ENCODE results near the gene DAPK3.
A peak's percentile ranks its signal among the peaks of the same experiment; 100 is the strongest.
"Not testable (repeated sequence)": the region's sequence is repeated elsewhere in the genome, so short reads cannot be mapped to it uniquely, and the experiment has no call there.

The DAPK3 gene

DNA sequence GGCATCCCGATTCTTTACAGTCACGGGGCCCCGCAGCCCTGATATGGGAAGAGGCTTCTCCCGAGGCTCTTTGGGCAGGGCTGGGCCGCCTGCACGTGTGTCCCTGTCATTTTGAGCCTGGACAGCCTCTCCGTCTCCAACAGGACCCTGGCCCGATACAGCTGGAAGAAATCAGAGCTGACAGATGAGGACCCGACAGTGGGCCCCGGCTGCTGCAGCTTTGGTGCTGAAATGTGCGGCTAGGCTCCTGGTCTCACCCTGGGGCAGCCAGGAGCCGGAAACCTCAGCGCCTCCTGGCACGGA is 39.9 kb upstream of the DAPK3 start:
- Mint-ChIP-seq H3K9me3 (no peaks in the 10 kb centered on the region), H3K4me1 (peaks cover 52% of the 10 kb centered on the region), H3K4me3 (no peak overlapping the region), H3K27me3 (no peaks in the 10 kb centered on the region), H3K27ac (no peak overlapping the region), H3K36me3 (peaks cover 21% of the 10 kb centered on the region)
- no peak for ATAC-seq

DNA sequence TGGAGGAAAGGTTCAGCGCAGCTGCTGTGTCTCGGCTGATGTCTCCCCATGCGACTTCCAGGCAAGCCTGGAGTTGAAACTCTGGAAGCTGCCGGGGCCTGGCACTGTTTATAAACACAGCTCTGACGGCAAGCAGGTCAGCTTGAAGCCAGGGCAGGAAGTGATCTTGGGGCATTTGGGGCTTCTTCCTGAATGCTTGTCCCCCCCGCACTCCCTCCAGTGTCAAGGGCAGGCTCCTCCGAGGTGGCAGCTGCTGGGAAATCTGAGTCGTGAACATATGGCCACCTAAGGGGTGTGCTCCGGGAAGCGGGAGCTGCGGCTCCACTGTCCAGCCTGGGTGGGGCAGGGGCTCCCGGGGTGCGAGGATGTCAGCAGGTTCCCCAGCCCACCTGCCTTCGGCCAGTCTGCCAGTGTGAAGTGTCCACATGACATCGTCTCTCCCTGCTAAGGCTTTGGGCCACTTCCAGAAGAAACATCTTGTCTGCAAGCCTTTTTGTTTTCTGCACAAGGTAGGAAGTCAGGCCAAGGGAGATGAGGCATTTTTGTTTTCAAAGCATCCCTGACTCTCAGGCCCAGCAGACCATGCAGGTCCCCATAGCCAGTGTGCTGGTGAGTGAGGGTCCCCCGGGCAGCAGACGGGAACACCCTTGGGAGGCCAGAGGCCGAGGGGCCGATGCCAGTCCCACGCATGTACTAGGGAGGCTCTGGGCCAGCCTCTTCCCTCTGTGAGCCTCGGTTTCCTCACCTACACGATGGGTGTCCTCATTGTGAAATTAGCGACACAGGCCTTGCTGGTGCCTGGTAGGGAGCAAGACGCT is 39.3 kb upstream of the DAPK3 start:
- Mint-ChIP-seq H3K9me3 (no peaks in the 10 kb centered on the region), H3K27me3 (no peaks in the 10 kb centered on the region), H3K36me3 (peaks cover 17% of the 10 kb centered on the region), H3K4me1 (peaks cover 50% of the 10 kb centered on the region), H3K27ac (peak overlapping the region; percentile 75), H3K4me3 (no peak overlapping the region)
- no peak for ATAC-seq

DNA sequence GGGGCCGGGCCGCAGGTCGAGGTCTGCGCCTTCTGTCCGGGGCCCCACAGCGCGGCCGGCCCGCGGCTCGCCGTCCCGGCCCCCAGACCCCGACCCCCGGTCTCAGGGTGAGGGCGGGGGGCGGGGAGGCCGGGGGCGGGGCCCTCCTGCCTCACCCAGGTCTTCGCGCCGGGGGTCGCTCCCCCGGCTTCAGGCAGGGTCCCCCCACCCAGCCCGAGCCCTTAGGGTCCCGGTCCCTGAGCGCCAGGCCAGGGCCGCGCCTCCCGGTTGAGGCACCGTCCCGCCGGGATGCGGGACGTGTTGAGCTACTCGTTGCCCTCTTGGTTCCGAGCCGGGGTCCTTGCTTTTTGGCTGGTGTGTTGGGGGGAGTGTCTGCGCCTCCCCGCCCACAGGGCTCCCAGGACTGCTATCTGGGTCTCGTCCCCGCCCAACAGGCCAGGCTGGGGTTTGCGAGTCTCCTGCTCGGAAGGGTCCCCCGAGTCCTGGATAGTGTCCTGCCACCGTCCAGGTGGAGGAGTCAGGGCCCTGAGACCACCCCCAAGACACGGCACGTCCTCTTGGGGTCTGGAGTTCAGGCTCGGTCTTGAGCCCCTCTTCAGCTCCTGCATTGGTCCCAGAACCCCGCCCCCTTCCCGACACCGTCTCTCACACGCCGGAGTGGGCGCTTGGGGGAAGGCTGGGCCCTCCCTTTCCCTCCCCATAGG is 37.1 kb upstream of the DAPK3 start:
- H3K36me3 Mint-ChIP-seq = peaks cover 14% of the 10 kb centered on the region
- H3K27ac Mint-ChIP-seq = peak overlapping the region; percentile 75
- ATAC-seq = peak; percentile 57
- peak overlapping the region; percentile 84 for H3K4me3 Mint-ChIP-seq
- peaks cover 47% of the 10 kb centered on the region for H3K4me1 Mint-ChIP-seq
- H3K27me3 Mint-ChIP-seq = no peaks in the 10 kb centered on the region
- no peaks in the 10 kb centered on the region for H3K9me3 Mint-ChIP-seq

DNA sequence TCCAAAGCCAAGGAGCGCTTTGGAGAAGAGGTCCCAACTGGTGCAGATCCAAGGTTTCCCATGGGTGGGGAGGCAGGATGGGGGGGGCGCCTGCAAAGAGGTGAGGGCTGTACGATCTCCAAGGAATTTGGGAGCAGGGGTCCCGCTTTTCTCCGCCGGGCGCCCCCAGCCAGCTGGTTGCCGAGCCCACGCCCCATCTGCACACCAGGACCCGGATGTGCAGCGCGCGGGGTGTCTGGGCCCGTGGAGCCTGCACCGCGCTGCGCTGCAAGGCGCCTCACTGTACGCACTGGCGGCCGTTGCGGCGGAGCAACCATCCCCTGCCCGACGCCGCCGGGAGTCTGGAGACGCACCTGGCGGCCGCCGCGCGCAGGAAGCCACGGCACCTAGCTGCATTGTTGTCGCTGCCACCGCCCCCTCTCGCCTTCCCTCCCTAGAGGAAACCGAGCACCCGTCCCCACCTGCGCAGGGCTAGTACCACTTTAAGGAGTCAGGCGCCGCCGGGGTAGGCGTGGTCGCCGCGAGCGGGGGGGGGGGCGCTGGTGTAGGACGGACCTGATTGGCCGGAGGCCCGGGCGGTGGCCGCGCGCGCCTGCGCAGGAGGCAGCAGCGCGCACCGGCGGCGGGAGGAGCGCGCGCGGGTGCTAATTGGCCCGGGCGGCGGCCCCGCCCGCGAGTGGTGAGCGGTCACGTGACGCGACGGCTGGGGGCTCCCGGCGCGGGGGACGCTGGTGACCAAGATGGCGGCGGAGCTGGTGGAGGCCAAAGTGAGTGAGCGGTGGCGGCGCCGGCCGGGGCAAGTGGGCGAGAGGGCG is 36.3 kb upstream of the DAPK3 start, which contains the start of gene PIAS4:
TSS of gene PIAS4 (plus strand) at position 716 of the 815 bp plus-strand sequence. CDS start at position 741, 25 bp downstream.
- Mint-ChIP-seq H3K27ac (peak within 1 kb of the TSS; percentile 75), H3K36me3 (peaks cover 6% of the 10 kb centered on the region), H3K27me3 (no peaks in the 10 kb centered on the region), H3K4me1 (peaks cover 39% of the 10 kb centered on the region), H3K9me3 (no peaks in the 10 kb centered on the region), H3K4me3 (peak within 1 kb of the TSS; percentile 84)
- peak; percentile 96 for ATAC-seq

DNA sequence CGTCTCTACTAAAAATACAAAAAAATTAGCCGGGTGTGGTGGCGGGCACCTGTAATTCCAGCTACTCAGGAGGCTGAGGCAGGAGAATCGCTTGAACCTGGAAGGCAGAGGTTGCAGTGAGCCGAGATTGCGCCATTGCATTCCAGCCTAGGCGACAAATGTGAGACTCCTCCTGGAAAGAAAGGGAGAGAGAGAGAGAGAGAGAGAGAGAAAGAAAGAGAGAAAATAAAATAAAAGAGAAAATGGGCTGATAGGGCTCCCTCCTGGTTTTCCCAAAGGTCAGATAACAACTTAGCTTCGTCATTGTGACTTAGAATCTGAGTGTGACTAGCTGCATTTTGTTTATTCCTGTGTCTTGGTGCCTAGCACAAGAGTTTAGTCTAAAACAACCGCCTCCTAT is 34.5 kb upstream of the DAPK3 start:
- ATAC-seq, H3K27me3 Mint-ChIP-seq, H3K27ac Mint-ChIP-seq, H3K36me3 Mint-ChIP-seq, H3K9me3 Mint-ChIP-seq: not testable (repeated sequence)
- H3K4me1 Mint-ChIP-seq = peaks cover 27% of the 10 kb centered on the region
- H3K4me3 Mint-ChIP-seq = peak overlapping the region; percentile 13

DNA sequence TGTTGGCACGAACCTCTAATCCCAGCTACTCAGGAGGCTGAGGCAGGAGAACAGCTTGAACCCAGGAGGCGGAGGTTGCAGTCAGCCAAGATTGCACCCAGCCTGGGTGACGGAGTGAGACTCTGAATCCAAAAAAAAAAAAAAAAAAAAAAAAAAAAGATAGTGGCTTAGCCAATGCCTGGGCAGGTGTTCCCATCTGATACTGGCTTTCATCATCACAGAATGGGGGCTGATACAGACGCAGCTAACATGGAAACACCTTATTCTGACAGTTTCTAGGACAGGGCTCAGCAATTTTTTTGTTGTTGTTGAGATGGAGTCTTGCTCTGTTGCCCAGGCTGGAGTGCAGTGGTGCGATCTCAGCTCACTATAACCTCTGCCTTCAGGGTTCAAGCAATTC is 29.9 kb upstream of the DAPK3 start:
- H3K9me3 Mint-ChIP-seq, ATAC-seq, H3K4me1 Mint-ChIP-seq, H3K4me3 Mint-ChIP-seq, H3K27ac Mint-ChIP-seq, H3K36me3 Mint-ChIP-seq, H3K27me3 Mint-ChIP-seq: not testable (repeated sequence)

DNA sequence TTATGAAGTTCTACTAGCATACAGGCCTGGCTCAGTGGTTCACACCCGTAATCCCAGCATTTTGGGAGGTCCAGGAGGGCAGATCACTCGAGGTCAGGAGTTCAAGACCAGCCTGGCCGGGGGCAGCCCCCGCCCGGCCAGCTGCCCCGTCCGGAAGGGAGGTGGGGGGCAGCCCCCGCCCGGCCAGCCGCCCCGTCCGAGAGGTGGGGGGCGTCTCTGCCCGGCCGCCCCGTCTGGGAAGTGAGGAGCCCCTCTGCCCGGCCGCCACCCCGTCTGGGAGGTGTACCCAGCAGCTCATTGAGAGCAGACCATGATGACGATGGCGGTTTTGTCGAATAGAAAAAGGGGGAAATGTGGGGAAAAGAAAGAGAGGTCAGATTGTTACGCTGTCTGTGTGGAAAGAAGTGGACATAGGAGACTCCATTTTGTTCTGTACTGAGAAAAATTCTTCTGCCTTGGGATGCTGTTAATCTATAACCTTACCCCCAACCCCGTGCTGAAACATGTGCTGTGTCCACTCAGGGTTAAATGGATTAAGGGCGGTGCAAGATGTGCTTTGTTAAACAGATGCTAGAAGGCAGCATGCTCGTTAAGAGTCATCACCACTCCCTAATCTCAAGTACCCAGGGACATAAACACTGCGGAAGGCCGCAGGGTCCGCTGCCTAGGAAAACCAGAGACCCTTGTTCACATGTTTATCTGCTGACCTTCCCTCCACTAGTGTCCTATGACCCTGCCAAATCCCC is 27.9 kb upstream of the DAPK3 start:
- not testable (repeated sequence) for H3K4me1 Mint-ChIP-seq, H3K36me3 Mint-ChIP-seq, H3K4me3 Mint-ChIP-seq, H3K27me3 Mint-ChIP-seq, H3K27ac Mint-ChIP-seq, H3K9me3 Mint-ChIP-seq, ATAC-seq

DNA sequence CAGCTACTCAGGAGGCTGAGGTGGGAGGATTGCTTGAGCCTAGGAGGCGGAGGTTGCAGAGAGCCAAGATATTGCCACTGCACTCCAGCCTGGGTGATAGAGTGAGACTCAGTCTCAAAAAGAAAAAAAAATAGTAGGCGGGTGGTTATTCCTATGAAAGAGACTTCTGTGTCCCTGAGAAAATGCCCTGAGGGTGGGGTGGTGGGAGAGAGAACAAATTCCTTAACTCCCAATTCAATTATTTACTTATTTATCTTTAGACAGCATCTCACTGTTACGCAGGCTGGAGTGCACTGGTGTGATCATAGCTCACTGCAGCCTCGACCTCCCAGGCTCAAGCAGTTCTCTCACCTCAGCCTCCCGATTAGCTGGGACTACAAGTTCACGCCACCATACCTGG is 24.7 kb upstream of the DAPK3 start:
- no peak overlapping the region for H3K27ac Mint-ChIP-seq
- H3K4me3 Mint-ChIP-seq = no peak overlapping the region
- no peak for ATAC-seq
- H3K27me3 Mint-ChIP-seq = no peaks in the 10 kb centered on the region
- peaks cover 3% of the 10 kb centered on the region for H3K9me3 Mint-ChIP-seq
- no peaks in the 10 kb centered on the region for H3K36me3 Mint-ChIP-seq
- peaks cover 12% of the 10 kb centered on the region for H3K4me1 Mint-ChIP-seq

DNA sequence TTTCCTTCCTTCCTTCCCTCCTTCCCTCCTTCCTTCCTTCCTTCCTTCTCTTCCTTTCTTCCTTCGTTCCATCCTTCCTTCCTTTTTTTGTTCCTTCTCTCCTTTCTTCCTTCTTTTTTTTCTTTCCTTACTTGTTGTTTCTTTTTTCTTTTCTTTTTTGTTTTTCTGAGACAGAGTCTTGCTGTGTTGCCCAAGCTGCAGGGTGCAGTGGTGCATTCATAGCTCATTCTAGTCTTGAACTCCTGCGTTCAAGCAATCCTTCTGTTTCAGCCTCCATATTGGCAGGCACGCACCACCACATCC is 19.9 kb upstream of the DAPK3 start:
- ATAC-seq = no peak
- Mint-ChIP-seq H3K4me3 (no peak overlapping the region), H3K27ac (peak overlapping the region; percentile 82), H3K36me3 (no peaks in the 10 kb centered on the region), H3K9me3 (peaks cover 4% of the 10 kb centered on the region), H3K4me1 (peaks cover 30% of the 10 kb centered on the region), H3K27me3 (no peaks in the 10 kb centered on the region)

DNA sequence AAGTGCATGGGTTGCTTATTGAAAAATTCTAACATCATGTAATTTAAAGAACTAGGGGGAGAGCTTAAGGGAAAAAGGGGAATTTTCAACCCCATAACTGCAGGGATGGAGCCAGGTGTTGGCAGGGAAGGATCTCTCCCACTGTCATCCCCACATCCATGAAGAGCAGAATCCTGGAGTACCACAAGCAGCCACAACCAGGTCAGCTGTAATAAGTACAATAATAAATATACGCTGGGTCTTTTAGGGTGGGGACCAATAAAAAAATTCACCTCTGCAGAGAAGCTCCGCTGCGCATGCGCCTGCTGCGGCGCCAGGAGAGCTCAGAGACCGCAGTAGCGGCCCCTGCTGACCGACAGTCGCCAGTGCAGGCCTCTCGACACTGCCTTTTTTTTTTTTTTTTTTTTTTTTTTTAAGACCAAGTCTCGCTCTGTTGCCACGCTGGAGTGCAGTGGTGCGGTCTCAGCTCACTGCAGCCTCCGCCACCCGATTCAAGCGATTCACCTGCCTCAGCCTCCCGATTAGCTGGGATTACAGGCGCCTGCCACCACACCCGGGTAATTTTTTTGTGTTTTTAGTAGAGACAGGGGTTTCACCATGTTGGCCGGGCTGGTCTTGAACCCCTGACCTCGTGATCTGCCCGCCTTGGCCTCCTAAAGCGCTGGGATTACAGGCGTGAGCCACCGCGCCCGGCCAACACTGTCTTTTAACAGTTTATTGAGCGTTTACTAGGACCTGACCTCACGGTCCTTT is 16.9 kb upstream of the DAPK3 start:
- H3K36me3 Mint-ChIP-seq = peaks cover 24% of the 10 kb centered on the region
- peak overlapping the region; percentile 82 for H3K27ac Mint-ChIP-seq
- ATAC-seq = peak; percentile 69
- H3K27me3 Mint-ChIP-seq = no peaks in the 10 kb centered on the region
- peaks cover 53% of the 10 kb centered on the region for H3K4me1 Mint-ChIP-seq
- H3K4me3 Mint-ChIP-seq = peak overlapping the region; percentile 71
- H3K9me3 Mint-ChIP-seq = peaks cover 4% of the 10 kb centered on the region

DNA sequence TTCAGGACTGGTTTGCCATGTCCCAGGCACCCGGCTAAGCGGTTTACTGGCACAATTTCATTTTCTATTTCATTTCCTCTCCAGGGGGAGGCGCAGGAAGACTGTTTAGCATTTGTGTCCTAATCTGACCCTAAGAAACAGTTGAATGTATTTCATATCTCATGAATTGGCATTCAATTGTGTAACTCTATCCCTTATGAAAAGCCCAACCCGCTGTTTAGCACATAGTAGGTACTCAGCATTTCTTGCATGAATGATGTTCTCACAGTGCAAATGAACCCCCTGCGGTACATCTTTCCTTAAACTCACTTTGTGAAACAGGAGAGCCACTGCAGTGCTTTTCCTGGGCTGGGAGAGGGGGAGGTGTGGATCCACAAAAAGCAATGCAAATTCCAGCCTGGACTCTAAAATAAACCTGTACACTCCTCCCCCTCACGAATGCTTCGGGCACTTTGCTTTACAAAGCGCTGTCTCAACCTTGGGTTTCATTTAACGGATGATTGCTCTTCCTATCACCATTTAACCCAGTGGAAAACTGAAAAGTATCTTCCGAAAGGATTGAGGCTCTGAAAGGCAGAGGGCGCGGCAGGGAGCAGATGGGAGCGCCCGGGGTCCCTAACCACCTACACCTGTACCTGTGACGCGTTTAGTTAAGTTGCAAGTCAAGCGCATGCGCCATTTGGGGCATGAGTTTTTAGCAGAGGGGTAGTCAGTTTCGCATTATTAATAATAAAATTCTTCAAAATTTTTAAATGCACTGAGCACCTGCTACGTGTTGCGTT is 15.6 kb upstream of the DAPK3 start:
- H3K4me1 Mint-ChIP-seq = peaks cover 63% of the 10 kb centered on the region
- H3K9me3 Mint-ChIP-seq = peaks cover 4% of the 10 kb centered on the region
- ATAC-seq = peak; percentile 44
- peak overlapping the region; percentile 82 for H3K27ac Mint-ChIP-seq
- H3K4me3 Mint-ChIP-seq = peak overlapping the region; percentile 93
- H3K36me3 Mint-ChIP-seq = peaks cover 37% of the 10 kb centered on the region
- H3K27me3 Mint-ChIP-seq = no peaks in the 10 kb centered on the region

DNA sequence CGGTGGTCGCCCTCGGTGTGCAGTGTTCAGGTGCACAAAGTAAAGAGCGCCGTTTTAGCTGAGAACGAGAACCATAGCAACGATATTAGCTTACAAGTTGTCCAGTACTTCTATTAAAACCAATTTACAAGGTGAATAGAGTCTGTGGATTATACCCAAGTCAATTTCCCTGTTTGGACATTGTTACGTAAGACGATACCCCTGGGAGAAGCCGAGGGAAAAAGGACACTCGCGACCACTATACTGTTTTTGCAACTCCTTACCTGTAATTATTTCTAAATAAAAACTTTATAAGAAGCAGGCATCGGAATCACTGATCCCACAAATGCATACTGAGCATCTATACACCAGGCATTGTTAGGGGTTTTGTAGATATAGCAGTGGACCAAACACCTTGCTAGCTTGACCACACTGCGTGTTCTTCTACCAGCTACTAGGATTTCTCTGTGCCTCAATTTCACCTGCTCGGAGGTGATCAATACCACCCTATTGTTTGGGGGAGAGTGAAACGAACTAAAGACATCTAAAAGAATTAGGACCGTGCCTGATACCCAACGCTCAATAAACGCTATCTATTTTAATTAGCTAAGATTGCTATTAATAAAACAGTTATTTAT is 14.9 kb upstream of the DAPK3 start:
- Mint-ChIP-seq H3K4me3 (peak overlapping the region; percentile 93), H3K27me3 (no peaks in the 10 kb centered on the region), H3K36me3 (peaks cover 44% of the 10 kb centered on the region), H3K27ac (peak overlapping the region; percentile 92), H3K9me3 (peaks cover 2% of the 10 kb centered on the region), H3K4me1 (peaks cover 65% of the 10 kb centered on the region)
- no peak for ATAC-seq

DNA sequence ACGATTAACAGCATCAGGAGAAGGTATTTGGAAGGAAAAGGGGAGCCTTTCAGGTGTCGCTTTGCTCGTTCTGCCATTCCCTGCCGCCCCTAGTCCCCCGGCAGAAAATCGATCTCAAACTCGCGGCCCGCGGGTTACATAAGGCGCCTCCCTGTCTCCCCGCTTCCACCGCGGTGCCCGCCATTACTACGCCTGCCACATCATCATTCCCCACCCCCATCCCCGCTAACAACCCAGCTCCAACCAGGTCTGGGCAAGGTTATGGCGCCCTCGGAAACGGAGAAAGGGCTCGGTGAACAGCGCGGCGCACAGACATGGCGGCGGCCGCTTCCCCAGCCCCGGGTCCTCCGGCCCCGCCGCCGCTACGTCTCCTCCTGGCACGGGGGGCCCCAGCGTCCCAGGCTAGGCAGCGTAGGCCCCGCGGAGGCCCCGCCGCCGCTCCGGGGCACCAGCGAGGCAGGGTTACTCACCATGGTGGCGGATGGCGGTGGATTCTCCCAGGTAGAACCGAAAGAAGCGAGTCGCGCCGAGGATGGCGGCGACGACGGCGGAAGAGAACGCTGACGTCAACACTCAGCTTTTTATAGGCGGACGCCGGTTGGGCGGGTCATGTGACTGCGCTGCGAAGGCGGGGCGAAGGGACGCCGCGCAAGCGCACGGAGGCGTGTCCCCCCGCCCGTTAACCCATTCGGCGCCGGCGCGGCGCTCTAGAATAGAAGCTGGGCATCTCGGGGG is 14.2 kb upstream of the DAPK3 start, which contains the start of gene EEF2:
TSS of gene EEF2 (minus strand) at position 556 of the 735 bp plus-strand sequence. CDS start at position 473, 83 bp downstream.
- peak; percentile 76 for ATAC-seq
- H3K27me3 Mint-ChIP-seq = no peaks in the 10 kb centered on the region
- no peaks in the 10 kb centered on the region for H3K9me3 Mint-ChIP-seq
- H3K36me3 Mint-ChIP-seq = peaks cover 48% of the 10 kb centered on the region
- peak within 1 kb of the TSS; percentile 92 for H3K27ac Mint-ChIP-seq
- peak within 1 kb of the TSS; percentile 93 for H3K4me3 Mint-ChIP-seq
- H3K4me1 Mint-ChIP-seq = peaks cover 62% of the 10 kb centered on the region

All from stimulated activated memory B cell treated with anti-CD40 and anti-IgM and Interleukin-4, amounts not matched to agents 10 μg/mL and 1 μg/mL and 100 μg/mL, for 72 hours (primary cell).